K562 (cell line): ENCODE results near the gene EFCAB12. TPM values are rescaled to one million over a fixed set of nuclear protein-coding genes. Genes with fewer than 3 reads are reported as not detected.

ENCODE experiments used
- ATF1 ChIP-seq, 2 experiments: fragments of 450-650 bp in 1 of 2; IDR thresholded peaks; 2 replicates each; pipeline ENCODE4 v1.6.1; 2016; ENCODE audit warnings: missing compliant biosample characterization in 1 of 2, missing genetic modification characterization in 1 of 2
- DIDO1 ChIP-seq: fragments of 450-650 bp; IDR thresholded peaks from 2 replicates; pipeline ENCODE4 v1.6.1; 2016; ENCODE audit warnings: low read depth, missing biosample characterization, missing genetic modification characterization
- DPF2 ChIP-seq: fragments of 450-650 bp; IDR thresholded peaks from 2 replicates; pipeline ENCODE4 v1.6.1; 2016
- EHMT2 ChIP-seq: fragments of 450-650 bp; IDR thresholded peaks from 2 replicates; pipeline ENCODE4 v1.6.1; 2018; ENCODE audit warnings: antibody characterized with exemption
- GABPA ChIP-seq: fragments of 200-800 bp; sonication (Bioruptor generic); conservative IDR thresholded peaks from 2 replicates; pipeline ENCODE4 v1.6.1; 2016; ENCODE audit warnings: low read depth, missing genetic modification characterization, missing compliant biosample characterization
- MCM7 ChIP-seq, 2 experiments: fragments of 450-650 bp; IDR thresholded peaks; 2 replicates each; pipeline ENCODE4 v1.6.1; 2016 to 2018
- PTBP1 ChIP-seq: fragments of 200-400 bp; formaldehyde crosslinking; IDR thresholded peaks from 2 replicates; pipeline ENCODE4 v1.6.1; 2017; ENCODE audit warnings: low read depth, low read length
- PYGO2 ChIP-seq: fragments of 450-650 bp; IDR thresholded peaks from 2 replicates; pipeline ENCODE4 v1.6.1; 2016; ENCODE audit warnings: mild to moderate bottlenecking, missing genetic modification characterization, moderate library complexity, missing compliant biosample characterization
- TBL1XR1 ChIP-seq, 2 experiments: IDR thresholded peaks; 2 replicates each; pipeline ENCODE4 v1.6.1; 2012; ENCODE audit warnings: improper control_type of control experiment in 2 of 2, low read length in 2 of 2, mild to moderate bottlenecking in 1 of 2
- ZNF408 ChIP-seq: fragments of 250-450 bp; sonication (Bioruptor Pico); IDR thresholded peaks from 2 replicates; pipeline ENCODE4 v1.4.0; 2020; ENCODE audit warnings: low read depth, mild to moderate bottlenecking, moderate library complexity
- polyA plus RNA-seq, 8 experiments: library from polyadenylated mRNA; depleted of rRNA in 4 of 8; stranded (reverse) in 5 of 8; unstranded in 3 of 8; fragments of >200 nt; fragmentation: Nextera tagmentation in 2 of 8; fragmentation: Illumina TruSeq in 1 of 8; extraction: Ambion mirVana in 2 of 8; extraction: Trizol in 1 of 8; gene quantifications; 2 replicates each; pipeline versions ENCODE4 v1.2.1 to v1.2.3, GENCODE V29; 2011 to 2014; ENCODE audit warnings: inconsistent platforms in 1 of 8, missing spikeins in 1 of 8
- total RNA-seq, 7 experiments: library from RNA; depleted of rRNA in 6 of 7; stranded (reverse); fragments of >200 nt in 6 of 7; fragmentation: Illumina TruSeq in 2 of 7; extraction: Trizol in 2 of 7; gene quantifications; 2 replicates each; pipeline versions ENCODE4 v1.2.1 to v1.2.3, GENCODE V29; 2011 to 2021; ENCODE audit warnings: low replicate concordance in 1 of 7
- TF ChIP-seq, protein P1 (sequence below): sonication (generic); formaldehyde crosslinking; IDR thresholded peaks from 2 replicates; pipeline ENCODE4 v1.8.1; 2022; ENCODE audit warnings: missing genetic modification reagents
- TF ChIP-seq, protein P2 (sequence below): fragments of 250-450 bp; sonication (Bioruptor Pico); IDR thresholded peaks from 2 replicates; pipeline ENCODE4 v1.4.0; 2020; ENCODE audit warnings: mild to moderate bottlenecking, moderate library complexity
- TF ChIP-seq, protein P3 (sequence below): fragments of 250-450 bp; sonication (Bioruptor Pico); IDR thresholded peaks from 2 replicates; pipeline ENCODE4 v1.4.0; 2020; ENCODE audit warnings: mild to moderate bottlenecking
- TF ChIP-seq, protein P4 (sequence below), 2 experiments: IDR thresholded peaks; 2 replicates each; pipeline ENCODE4 v1.6.1; 2012; ENCODE audit warnings: improper control_type of control experiment in 2 of 2, low read depth in 2 of 2, low read length in 2 of 2, borderline replicate concordance in 1 of 2
- TF ChIP-seq, protein P5 (sequence below): sonication (generic); formaldehyde crosslinking; IDR thresholded peaks from 2 replicates; pipeline ENCODE4 v1.8.1; 2023; ENCODE audit warnings: mild to moderate bottlenecking, missing genetic modification reagents
- TF ChIP-seq, protein P6 (sequence below): fragments of 450-650 bp; conservative IDR thresholded peaks from 2 replicates; pipeline ENCODE4 v1.6.1; 2016; ENCODE audit warnings: missing genetic modification characterization, low read depth, mild to moderate bottlenecking, control low read depth, missing compliant biosample characterization

The EFCAB12 gene
- total and polyA plus RNA-seq, 9 of the 15 experiments (the other 6 are each of a cell fraction or from before 2014, with no cell fraction given) = 0.08 to 0.95 (median 0.56) TPM; not detected in 1

DNA sequence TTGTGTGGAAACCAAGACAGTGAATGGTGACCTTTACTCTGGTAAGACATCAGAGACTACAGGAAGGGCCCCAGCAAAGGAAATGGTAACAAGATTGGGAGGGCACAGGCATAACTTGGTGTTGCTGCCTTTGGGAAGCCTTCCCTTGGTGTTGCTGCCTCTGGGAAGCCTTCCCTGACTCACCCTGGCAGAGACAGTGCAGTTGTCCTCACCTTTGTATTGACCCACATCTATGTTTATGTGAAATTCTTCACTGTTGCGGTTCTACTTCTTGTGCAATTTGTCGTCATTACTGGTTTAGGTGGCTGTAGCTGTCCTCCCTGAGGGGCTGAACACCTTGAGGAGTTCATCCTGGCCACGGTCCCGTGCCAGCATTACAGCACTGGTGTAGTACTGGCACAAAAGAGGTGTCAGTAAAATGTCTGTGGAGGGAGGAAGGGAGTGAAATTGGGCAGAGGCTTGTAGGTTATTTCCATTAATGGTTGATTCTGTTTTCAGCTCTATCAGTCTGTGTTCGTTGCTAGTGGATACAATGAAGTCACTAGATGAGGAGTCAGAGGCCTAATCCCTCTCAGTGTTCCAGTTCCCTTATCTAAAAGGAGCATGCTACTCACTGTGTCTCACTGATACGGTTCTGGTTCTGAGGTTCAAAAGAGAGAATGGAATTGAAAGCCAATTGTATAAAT is 33.2 kb upstream of the EFCAB12 start (continued):
- TF ChIP-seq, protein P1, sequence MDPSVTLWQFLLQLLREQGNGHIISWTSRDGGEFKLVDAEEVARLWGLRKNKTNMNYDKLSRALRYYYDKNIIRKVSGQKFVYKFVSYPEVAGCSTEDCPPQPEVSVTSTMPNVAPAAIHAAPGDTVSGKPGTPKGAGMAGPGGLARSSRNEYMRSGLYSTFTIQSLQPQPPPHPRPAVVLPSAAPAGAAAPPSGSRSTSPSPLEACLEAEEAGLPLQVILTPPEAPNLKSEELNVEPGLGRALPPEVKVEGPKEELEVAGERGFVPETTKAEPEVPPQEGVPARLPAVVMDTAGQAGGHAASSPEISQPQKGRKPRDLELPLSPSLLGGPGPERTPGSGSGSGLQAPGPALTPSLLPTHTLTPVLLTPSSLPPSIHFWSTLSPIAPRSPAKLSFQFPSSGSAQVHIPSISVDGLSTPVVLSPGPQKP (CRISPR knock-in tag) = no peak
- TF ChIP-seq, protein P2, sequence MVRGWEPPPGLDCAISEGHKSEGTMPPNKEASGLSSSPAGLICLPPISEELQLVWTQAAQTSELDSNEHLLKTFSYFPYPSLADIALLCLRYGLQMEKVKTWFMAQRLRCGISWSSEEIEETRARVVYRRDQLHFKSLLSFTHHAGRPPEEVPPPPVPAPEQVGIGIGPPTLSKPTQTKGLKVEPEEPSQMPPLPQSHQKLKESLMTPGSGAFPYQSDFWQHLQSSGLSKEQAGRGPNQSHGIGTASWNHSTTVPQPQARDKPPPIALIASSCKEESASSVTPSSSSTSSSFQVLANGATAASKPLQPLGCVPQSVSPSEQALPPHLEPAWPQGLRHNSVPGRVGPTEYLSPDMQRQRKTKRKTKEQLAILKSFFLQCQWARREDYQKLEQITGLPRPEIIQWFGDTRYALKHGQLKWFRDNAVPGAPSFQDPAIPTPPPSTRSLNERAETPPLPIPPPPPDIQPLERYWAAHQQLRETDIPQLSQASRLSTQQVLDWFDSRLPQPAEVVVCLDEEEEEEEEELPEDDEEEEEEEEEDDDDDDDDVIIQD (CRISPR knock-in tag) = no peak
- TF ChIP-seq, protein P3, sequence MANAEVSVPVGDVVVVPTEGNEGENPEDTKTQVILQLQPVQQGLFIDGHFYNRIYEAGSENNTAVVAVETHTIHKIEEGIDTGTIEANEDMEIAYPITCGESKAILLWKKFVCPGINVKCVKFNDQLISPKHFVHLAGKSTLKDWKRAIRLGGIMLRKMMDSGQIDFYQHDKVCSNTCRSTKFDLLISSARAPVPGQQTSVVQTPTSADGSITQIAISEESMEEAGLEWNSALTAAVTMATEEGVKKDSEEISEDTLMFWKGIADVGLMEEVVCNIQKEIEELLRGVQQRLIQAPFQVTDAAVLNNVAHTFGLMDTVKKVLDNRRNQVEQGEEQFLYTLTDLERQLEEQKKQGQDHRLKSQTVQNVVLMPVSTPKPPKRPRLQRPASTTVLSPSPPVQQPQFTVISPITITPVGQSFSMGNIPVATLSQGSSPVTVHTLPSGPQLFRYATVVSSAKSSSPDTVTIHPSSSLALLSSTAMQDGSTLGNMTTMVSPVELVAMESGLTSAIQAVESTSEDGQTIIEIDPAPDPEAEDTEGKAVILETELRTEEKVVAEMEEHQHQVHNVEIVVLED (CRISPR knock-in tag) = no peak
- TF ChIP-seq DPF2 = peak; percentile 99
- TF ChIP-seq, protein P4, sequence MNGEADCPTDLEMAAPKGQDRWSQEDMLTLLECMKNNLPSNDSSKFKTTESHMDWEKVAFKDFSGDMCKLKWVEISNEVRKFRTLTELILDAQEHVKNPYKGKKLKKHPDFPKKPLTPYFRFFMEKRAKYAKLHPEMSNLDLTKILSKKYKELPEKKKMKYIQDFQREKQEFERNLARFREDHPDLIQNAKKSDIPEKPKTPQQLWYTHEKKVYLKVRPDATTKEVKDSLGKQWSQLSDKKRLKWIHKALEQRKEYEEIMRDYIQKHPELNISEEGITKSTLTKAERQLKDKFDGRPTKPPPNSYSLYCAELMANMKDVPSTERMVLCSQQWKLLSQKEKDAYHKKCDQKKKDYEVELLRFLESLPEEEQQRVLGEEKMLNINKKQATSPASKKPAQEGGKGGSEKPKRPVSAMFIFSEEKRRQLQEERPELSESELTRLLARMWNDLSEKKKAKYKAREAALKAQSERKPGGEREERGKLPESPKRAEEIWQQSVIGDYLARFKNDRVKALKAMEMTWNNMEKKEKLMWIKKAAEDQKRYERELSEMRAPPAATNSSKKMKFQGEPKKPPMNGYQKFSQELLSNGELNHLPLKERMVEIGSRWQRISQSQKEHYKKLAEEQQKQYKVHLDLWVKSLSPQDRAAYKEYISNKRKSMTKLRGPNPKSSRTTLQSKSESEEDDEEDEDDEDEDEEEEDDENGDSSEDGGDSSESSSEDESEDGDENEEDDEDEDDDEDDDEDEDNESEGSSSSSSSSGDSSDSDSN (IDR thresholded peaks at IDR 0.05; ENCODE audit: borderline replicate concordance in 1 of 2, low read depth in 2 of 2, low read length in 2 of 2) = no peak
- TF ChIP-seq TBL1XR1 (IDR thresholded peaks at IDR 0.05; ENCODE audit: low read length in 2 of 2) = peak; percentile 58 to 84; a peak in 3 of 4 replicates
- no peak for TF ChIP-seq PTBP1
- no peak for TF ChIP-seq ZNF408 (CRISPR knock-in tag)
- TF ChIP-seq ATF1 (CRISPR knock-in tag; IDR thresholded peaks at IDR 0.05) = no peak
- TF ChIP-seq ATF1 (tag; IDR thresholded peaks at IDR 0.05) = peak; percentile 67
- TF ChIP-seq GABPA (tag) = no peak
- TF ChIP-seq, protein P5, sequence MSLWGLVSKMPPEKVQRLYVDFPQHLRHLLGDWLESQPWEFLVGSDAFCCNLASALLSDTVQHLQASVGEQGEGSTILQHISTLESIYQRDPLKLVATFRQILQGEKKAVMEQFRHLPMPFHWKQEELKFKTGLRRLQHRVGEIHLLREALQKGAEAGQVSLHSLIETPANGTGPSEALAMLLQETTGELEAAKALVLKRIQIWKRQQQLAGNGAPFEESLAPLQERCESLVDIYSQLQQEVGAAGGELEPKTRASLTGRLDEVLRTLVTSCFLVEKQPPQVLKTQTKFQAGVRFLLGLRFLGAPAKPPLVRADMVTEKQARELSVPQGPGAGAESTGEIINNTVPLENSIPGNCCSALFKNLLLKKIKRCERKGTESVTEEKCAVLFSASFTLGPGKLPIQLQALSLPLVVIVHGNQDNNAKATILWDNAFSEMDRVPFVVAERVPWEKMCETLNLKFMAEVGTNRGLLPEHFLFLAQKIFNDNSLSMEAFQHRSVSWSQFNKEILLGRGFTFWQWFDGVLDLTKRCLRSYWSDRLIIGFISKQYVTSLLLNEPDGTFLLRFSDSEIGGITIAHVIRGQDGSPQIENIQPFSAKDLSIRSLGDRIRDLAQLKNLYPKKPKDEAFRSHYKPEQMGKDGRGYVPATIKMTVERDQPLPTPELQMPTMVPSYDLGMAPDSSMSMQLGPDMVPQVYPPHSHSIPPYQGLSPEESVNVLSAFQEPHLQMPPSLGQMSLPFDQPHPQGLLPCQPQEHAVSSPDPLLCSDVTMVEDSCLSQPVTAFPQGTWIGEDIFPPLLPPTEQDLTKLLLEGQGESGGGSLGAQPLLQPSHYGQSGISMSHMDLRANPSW (CRISPR knock-in tag) = no peak
- TF ChIP-seq EHMT2 = no peak
- TF ChIP-seq, protein P6, sequence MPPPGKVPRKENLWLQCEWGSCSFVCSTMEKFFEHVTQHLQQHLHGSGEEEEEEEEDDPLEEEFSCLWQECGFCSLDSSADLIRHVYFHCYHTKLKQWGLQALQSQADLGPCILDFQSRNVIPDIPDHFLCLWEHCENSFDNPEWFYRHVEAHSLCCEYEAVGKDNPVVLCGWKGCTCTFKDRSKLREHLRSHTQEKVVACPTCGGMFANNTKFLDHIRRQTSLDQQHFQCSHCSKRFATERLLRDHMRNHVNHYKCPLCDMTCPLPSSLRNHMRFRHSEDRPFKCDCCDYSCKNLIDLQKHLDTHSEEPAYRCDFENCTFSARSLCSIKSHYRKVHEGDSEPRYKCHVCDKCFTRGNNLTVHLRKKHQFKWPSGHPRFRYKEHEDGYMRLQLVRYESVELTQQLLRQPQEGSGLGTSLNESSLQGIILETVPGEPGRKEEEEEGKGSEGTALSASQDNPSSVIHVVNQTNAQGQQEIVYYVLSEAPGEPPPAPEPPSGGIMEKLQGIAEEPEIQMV = no peak
- TF ChIP-seq DIDO1 (tag) = no peak
- no peak for TF ChIP-seq MCM7 (IDR thresholded peaks at IDR 0.05)
- TF ChIP-seq PYGO2 (tag) = 0 out of 2 replicates have a peak, but pooled peaks have one; percentile 63
